ENCODE measurements around the gene PDP2.

The PDP2 gene

GRCh38 chr16:66872943-66873684, 7.2 kb upstream of the PDP2 start:
- Histone ChIP-seq H3K36me3 (ENCODE audit: insufficient read depth, low read length) (no peaks in the 10 kb centered on the region), H3K4me2 (ENCODE audit: low read depth, low read length, poor library complexity, severe bottlenecking) (peak overlapping the region; percentile 76), H3K4me3 (ENCODE audit: low read length, poor library complexity, severe bottlenecking) (peak overlapping the region; percentile 72), H3K27me3 (ENCODE audit: insufficient read depth, low read length, poor library complexity, severe bottlenecking) (no peaks in the 10 kb centered on the region), H3K4me1 (ENCODE audit: insufficient read depth, low read length, poor library complexity, severe bottlenecking) (peaks cover 46% of the 10 kb centered on the region), H3F3A (ENCODE audit: low read depth) (peaks cover 14% of the 10 kb centered on the region), H3K9me3 (ENCODE audit: insufficient read depth, low read depth, low read length) (no peaks in the 10 kb centered on the region), H2AFZ (ENCODE audit: low read length) (peak overlapping the region; percentile 71), H4K20me1 (ENCODE audit: insufficient read depth, low read length, poor library complexity, severe bottlenecking) (no peaks in the 10 kb centered on the region), H3K79me2 (ENCODE audit: insufficient read depth, low read length) (no peaks in the 10 kb centered on the region), H3K9ac (ENCODE audit: low read depth, low read length, poor library complexity, severe bottlenecking) (peak overlapping the region; percentile 68), H3K9me2 (replicated peaks; ENCODE audit: low read depth, low read length) (no peaks in the 10 kb centered on the region)
- TF ChIP-seq EZH2phosphoT487 (IDR thresholded peaks at IDR 0.05; ENCODE audit: borderline replicate concordance): no peak
- TF ChIP-seq CTCF (conservative IDR thresholded peaks at IDR 0.05; ENCODE audit: low read length): peak; percentile 90

- TF ChIP-seq CTCF (conservative IDR thresholded peaks at IDR 0.05; ENCODE audit: low read length) (no peak), EZH2phosphoT487 (IDR thresholded peaks at IDR 0.05; ENCODE audit: borderline replicate concordance) (no peak)
- no peaks in the 10 kb centered on the region for H3K79me2 ChIP-seq (ENCODE audit: insufficient read depth, low read length)
- no peaks in the 10 kb centered on the region for H4K20me1 ChIP-seq (ENCODE audit: insufficient read depth, low read length, poor library complexity, severe bottlenecking)
- peaks cover 19% of the 10 kb centered on the region for H3F3A ChIP-seq (ENCODE audit: low read depth)
- H3K4me1 ChIP-seq (ENCODE audit: insufficient read depth, low read length, poor library complexity, severe bottlenecking): peaks cover 51% of the 10 kb centered on the region
- H3K36me3 ChIP-seq (ENCODE audit: insufficient read depth, low read length): no peaks in the 10 kb centered on the region
- no peak overlapping the region for H2AFZ ChIP-seq (ENCODE audit: low read length)
- no peaks in the 10 kb centered on the region for H3K9me3 ChIP-seq (ENCODE audit: insufficient read depth, low read depth, low read length)
- H3K9me2 ChIP-seq (replicated peaks; ENCODE audit: low read depth, low read length): no peaks in the 10 kb centered on the region
- H3K9ac ChIP-seq (ENCODE audit: low read depth, low read length, poor library complexity, severe bottlenecking): peak overlapping the region; percentile 53
- peak overlapping the region; percentile 21 for H3K4me2 ChIP-seq (ENCODE audit: low read depth, low read length, poor library complexity, severe bottlenecking)
- H3K27me3 ChIP-seq (ENCODE audit: insufficient read depth, low read length, poor library complexity, severe bottlenecking): no peaks in the 10 kb centered on the region
- H3K4me3 ChIP-seq (ENCODE audit: low read length, poor library complexity, severe bottlenecking): no peak overlapping the region
Observed at GRCh38 chr16:66873685-66874055, 6.6 kb upstream of the PDP2 start.

GRCh38 chr16:66874079-66874775, 6.1 kb upstream of the PDP2 start:
- peak overlapping the region; percentile 21 for H3K4me2 ChIP-seq (ENCODE audit: low read depth, low read length, poor library complexity, severe bottlenecking)
- H2AFZ ChIP-seq (ENCODE audit: low read length): peak overlapping the region; percentile 13; the same call in 1 of the 2 replicates
- TF ChIP-seq EZH2phosphoT487 (IDR thresholded peaks at IDR 0.05; ENCODE audit: borderline replicate concordance) (no peak), CTCF (conservative IDR thresholded peaks at IDR 0.05; ENCODE audit: low read length) (no peak)
- peak overlapping the region; percentile 53 for H3K9ac ChIP-seq (ENCODE audit: low read depth, low read length, poor library complexity, severe bottlenecking)
- no peaks in the 10 kb centered on the region for H3K79me2 ChIP-seq (ENCODE audit: insufficient read depth, low read length)
- no peak overlapping the region for H3K4me3 ChIP-seq (ENCODE audit: low read length, poor library complexity, severe bottlenecking)
- H3F3A ChIP-seq (ENCODE audit: low read depth): peaks cover 20% of the 10 kb centered on the region
- no peaks in the 10 kb centered on the region for H4K20me1 ChIP-seq (ENCODE audit: insufficient read depth, low read length, poor library complexity, severe bottlenecking)
- no peaks in the 10 kb centered on the region for H3K36me3 ChIP-seq (ENCODE audit: insufficient read depth, low read length)
- no peaks in the 10 kb centered on the region for H3K27me3 ChIP-seq (ENCODE audit: insufficient read depth, low read length, poor library complexity, severe bottlenecking)
- H3K4me1 ChIP-seq (ENCODE audit: insufficient read depth, low read length, poor library complexity, severe bottlenecking): peaks cover 54% of the 10 kb centered on the region
- no peaks in the 10 kb centered on the region for H3K9me3 ChIP-seq (ENCODE audit: insufficient read depth, low read depth, low read length)
- H3K9me2 ChIP-seq (replicated peaks; ENCODE audit: low read depth, low read length): no peaks in the 10 kb centered on the region

All from Loucy (cell line).